Measurements from ENCODE around the gene VWF.

Gene VWF

DNA sequence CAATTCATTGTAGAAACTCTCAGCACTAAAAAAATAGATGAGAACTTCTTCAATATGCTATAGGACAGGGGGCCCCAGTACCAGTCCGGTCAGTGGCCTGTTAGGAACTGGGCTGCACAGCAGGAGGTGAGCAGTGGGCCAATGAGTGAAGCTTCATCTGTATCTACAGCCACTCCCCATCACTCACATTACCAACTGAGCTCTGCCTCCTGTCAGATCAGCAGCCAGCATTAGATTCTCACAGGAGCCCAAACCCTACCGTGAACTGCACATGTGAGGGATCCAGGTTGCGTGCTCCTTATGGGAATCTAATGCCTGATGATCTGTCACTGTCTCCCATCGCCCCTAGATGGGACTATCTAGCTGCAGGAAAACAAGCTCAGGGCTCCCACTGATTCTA lies 163.7 kb downstream of the VWF start:
- H2AFZ ChIP-seq (ENCODE audit: low read length) = no peak overlapping the region
- H3K9me2 ChIP-seq (replicated peaks; ENCODE audit: insufficient read depth, low read length) = no peaks in the 10 kb centered on the region
- no peaks in the 10 kb centered on the region for H3K36me3 ChIP-seq (replicated peaks; ENCODE audit: insufficient read depth, low read length)
- TF ChIP-seq EZH2phosphoT487 (IDR thresholded peaks at IDR 0.05; ENCODE audit: low read length) (no peak), EZH2 (optimal IDR thresholded peaks at IDR 0.05; ENCODE audit: low read depth, low read length) (no peak)
- TF ChIP-seq, protein P1, sequence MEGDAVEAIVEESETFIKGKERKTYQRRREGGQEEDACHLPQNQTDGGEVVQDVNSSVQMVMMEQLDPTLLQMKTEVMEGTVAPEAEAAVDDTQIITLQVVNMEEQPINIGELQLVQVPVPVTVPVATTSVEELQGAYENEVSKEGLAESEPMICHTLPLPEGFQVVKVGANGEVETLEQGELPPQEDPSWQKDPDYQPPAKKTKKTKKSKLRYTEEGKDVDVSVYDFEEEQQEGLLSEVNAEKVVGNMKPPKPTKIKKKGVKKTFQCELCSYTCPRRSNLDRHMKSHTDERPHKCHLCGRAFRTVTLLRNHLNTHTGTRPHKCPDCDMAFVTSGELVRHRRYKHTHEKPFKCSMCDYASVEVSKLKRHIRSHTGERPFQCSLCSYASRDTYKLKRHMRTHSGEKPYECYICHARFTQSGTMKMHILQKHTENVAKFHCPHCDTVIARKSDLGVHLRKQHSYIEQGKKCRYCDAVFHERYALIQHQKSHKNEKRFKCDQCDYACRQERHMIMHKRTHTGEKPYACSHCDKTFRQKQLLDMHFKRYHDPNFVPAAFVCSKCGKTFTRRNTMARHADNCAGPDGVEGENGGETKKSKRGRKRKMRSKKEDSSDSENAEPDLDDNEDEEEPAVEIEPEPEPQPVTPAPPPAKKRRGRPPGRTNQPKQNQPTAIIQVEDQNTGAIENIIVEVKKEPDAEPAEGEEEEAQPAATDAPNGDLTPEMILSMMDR (IDR thresholded peaks at IDR 0.05; ENCODE audit: low read length) = no peak
- no peaks in the 10 kb centered on the region for H3K4me1 ChIP-seq (ENCODE audit: low read length)
- no peaks in the 10 kb centered on the region for H3K79me2 ChIP-seq (ENCODE audit: low read length)
- no peak for DNase-seq
- no peaks in the 10 kb centered on the region for H3F3A ChIP-seq (ENCODE audit: insufficient read depth, low read length)
- no peaks in the 10 kb centered on the region for H4K20me1 ChIP-seq (ENCODE audit: insufficient read depth, low read length)
- H3K27me3 ChIP-seq (replicated peaks; ENCODE audit: insufficient read depth, low read length) = no peaks in the 10 kb centered on the region
- no peak overlapping the region for H3K4me3 ChIP-seq (ENCODE audit: low read length)
- no peak overlapping the region for H3K4me2 ChIP-seq (ENCODE audit: low read depth, low read length)
- no peak overlapping the region for H3K9ac ChIP-seq (ENCODE audit: low read length)
- no peaks in the 10 kb centered on the region for H3K9me3 ChIP-seq (replicated peaks; ENCODE audit: insufficient read depth, low read length)
- no peak overlapping the region for H3K27ac ChIP-seq (ENCODE audit: low read length)

DNA sequence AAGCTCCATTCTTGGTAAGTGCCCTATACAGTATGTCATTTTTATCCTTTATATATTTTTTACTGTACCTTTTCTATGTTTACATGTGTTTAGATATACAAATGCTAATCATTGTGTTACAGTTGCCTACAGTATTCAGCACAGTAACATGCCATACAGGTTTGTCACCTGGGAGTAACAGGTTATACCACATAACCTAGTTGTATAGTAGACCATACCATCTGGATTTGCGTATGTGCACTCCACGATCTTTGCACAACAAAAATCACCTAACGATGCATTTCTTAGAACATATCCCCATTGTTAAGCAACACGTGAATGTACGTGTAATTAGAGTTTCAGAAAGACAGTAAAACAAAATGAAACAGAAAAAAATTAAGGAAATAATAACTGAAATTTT lies 167.5 kb downstream of the VWF start:
- no peaks in the 10 kb centered on the region for H3K9me2 ChIP-seq (replicated peaks; ENCODE audit: insufficient read depth, low read length)

DNA sequence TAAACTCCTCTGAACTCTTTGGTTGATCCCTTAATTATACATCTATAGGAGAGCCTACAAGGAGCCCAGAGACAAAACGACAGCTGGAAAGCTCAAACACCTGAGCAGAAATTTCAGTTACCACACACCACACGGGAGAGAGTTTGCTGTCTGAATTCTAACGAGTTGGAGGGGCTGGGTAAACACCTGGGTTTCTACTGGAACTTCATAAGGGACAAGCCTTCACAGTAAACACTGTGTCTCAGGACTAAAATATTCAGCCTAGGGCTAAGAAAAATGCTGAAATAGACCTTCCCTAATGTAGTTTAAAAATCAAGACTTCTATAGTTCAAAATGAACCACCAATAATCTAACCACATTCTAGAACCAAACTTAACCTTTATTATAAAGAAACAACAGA lies 169.8 kb downstream of the VWF start:
- peak; percentile 23 for DNase-seq
- H3K4me1 ChIP-seq (ENCODE audit: low read length) = no peaks in the 10 kb centered on the region
- H3K79me2 ChIP-seq (ENCODE audit: low read length) = no peaks in the 10 kb centered on the region
- no peak overlapping the region for H2AFZ ChIP-seq (ENCODE audit: low read length)
- no peak overlapping the region for H3K27ac ChIP-seq (ENCODE audit: low read length)
- H3K9me2 ChIP-seq (replicated peaks; ENCODE audit: insufficient read depth, low read length) = no peaks in the 10 kb centered on the region
- no peak overlapping the region for H3K9ac ChIP-seq (ENCODE audit: low read length)
- no peaks in the 10 kb centered on the region for H3K9me3 ChIP-seq (replicated peaks; ENCODE audit: insufficient read depth, low read length)
- no peak overlapping the region for H3K4me2 ChIP-seq (ENCODE audit: low read depth, low read length)
- TF ChIP-seq, protein P1 (IDR thresholded peaks at IDR 0.05; ENCODE audit: low read length) = no peak
- TF ChIP-seq EZH2 (optimal IDR thresholded peaks at IDR 0.05; ENCODE audit: low read depth, low read length) (no peak), EZH2phosphoT487 (IDR thresholded peaks at IDR 0.05; ENCODE audit: low read length) (no peak)
- no peaks in the 10 kb centered on the region for H4K20me1 ChIP-seq (ENCODE audit: insufficient read depth, low read length)
- no peak overlapping the region for H3K4me3 ChIP-seq (ENCODE audit: low read length)
- no peaks in the 10 kb centered on the region for H3F3A ChIP-seq (ENCODE audit: insufficient read depth, low read length)
- no peaks in the 10 kb centered on the region for H3K27me3 ChIP-seq (replicated peaks; ENCODE audit: insufficient read depth, low read length)
- no peaks in the 10 kb centered on the region for H3K36me3 ChIP-seq (replicated peaks; ENCODE audit: insufficient read depth, low read length)

More for the DNA sequence above, 167.5 kb downstream of the VWF start:
- Histone ChIP-seq H3K27me3 (replicated peaks; ENCODE audit: insufficient read depth, low read length) (no peaks in the 10 kb centered on the region), H3F3A (ENCODE audit: insufficient read depth, low read length) (no peaks in the 10 kb centered on the region), H2AFZ (ENCODE audit: low read length) (no peak overlapping the region), H4K20me1 (ENCODE audit: insufficient read depth, low read length) (no peaks in the 10 kb centered on the region), H3K9ac (ENCODE audit: low read length) (no peak overlapping the region), H3K27ac (ENCODE audit: low read length) (no peak overlapping the region), H3K4me2 (ENCODE audit: low read depth, low read length) (no peak overlapping the region), H3K79me2 (ENCODE audit: low read length) (no peaks in the 10 kb centered on the region), H3K9me3 (replicated peaks; ENCODE audit: insufficient read depth, low read length) (no peaks in the 10 kb centered on the region), H3K4me3 (ENCODE audit: low read length) (no peak overlapping the region), H3K4me1 (ENCODE audit: low read length) (no peaks in the 10 kb centered on the region), H3K36me3 (replicated peaks; ENCODE audit: insufficient read depth, low read length) (no peaks in the 10 kb centered on the region)
- no peak for TF ChIP-seq EZH2 (optimal IDR thresholded peaks at IDR 0.05; ENCODE audit: low read depth, low read length)
- TF ChIP-seq, protein P1 (IDR thresholded peaks at IDR 0.05; ENCODE audit: low read length) = no peak
- no peak for DNase-seq

Measured in MM.1S (cell line).